ENCODE results near the gene SLC4A7. TPM values are rescaled to one million over a fixed set of nuclear protein-coding genes. Genes with fewer than 3 reads are reported as not detected.

SLC4A7 gene
- total and polyA plus RNA-seq, 2 donors (not counting 1 experiment from before 2014, with no cell fraction given), result 9.4 to 46.9 TPM

GRCh38 chr3:27501759-27502158, 17.6 kb upstream of the SLC4A7 start:
- H4K20me1 ChIP-seq (ENCODE audit: control insufficient read depth, insufficient read depth, low read length, poor library complexity, severe bottlenecking), result no peaks in the 10 kb centered on the region
- H3K27me3 Mint-ChIP-seq, result no peaks in the 10 kb centered on the region
- WGBS (ENCODE audit: insufficient coverage), result 86% methylated on average over 1 of the region's 3 CpGs
- H3K4me1 ChIP-seq (ENCODE audit: control insufficient read depth in 2 of 2, insufficient read depth in 2 of 2, low read length in 2 of 2), result no peaks in the 10 kb centered on the region
- no peak overlapping the region for H3K4me3 ChIP-seq (ENCODE audit: control extremely low read depth in 1 of 5, extremely low read depth in 1 of 5, insufficient read depth in 1 of 5, low read depth in 2 of 5, low read length in 4 of 5)
- H3K4me2 ChIP-seq (replicated peaks; ENCODE audit: low read depth, low read length, poor library complexity, severe bottlenecking), result no peak overlapping the region
- POLR2A ChIA-PET, result interaction anchor here (0.7 kb wide), 1 partner anchor 18 kb away, joined by 4 read pairs; no protein-coding TSS in a partner anchor
- H3K9ac ChIP-seq (ENCODE audit: low read length), result no peak overlapping the region
- H3K9me3 Mint-ChIP-seq (ENCODE audit: insufficient read depth), result no peaks in the 10 kb centered on the region
- no peaks in the 10 kb centered on the region for H3K36me3 ChIP-seq (replicated peaks in 1 of 2; ENCODE audit: control extremely low read depth in 1 of 2, control insufficient read depth in 1 of 2, extremely low read depth in 1 of 2, insufficient read depth in 2 of 2, low read length in 1 of 2)
- no peak overlapping the region for H3K4me3 Mint-ChIP-seq
- H3K27me3 ChIP-seq (replicated peaks in 1 of 4; ENCODE audit: control extremely low read depth in 1 of 4, control insufficient read depth in 3 of 4, insufficient read depth in 4 of 4, low read length in 3 of 4), result no peaks in the 10 kb centered on the region
- no peaks in the 10 kb centered on the region for H3K9me3 ChIP-seq (ENCODE audit: control extremely low read depth in 1 of 3, control insufficient read depth in 2 of 3, insufficient read depth in 1 of 3, low read length in 2 of 3)
- intact Hi-C loops (cut with micrococcal nuclease), result no loop called here
- no peaks in the 10 kb centered on the region for H3K4me1 Mint-ChIP-seq
- no peak overlapping the region for H3K27ac ChIP-seq (ENCODE audit: low read length in 2 of 2)
- CTCF ChIA-PET, result no interaction called here
- no peak for ATAC-seq (ENCODE audit: low read depth)
- H3K27ac Mint-ChIP-seq, result no peak overlapping the region
- no peak overlapping the region for H2AFZ ChIP-seq (ENCODE audit: insufficient read depth, low read depth, low read length, poor library complexity, severe bottlenecking)
- no peak for TF ChIP-seq CTCF (IDR thresholded peaks at IDR 0.05)
- no peak for TF ChIP-seq EZH2 (IDR thresholded peaks at IDR 0.05; ENCODE audit: borderline replicate concordance, insufficient read depth, low read depth, low read length, poor library complexity, severe bottlenecking)
- H3K79me2 ChIP-seq (ENCODE audit: control insufficient read depth, insufficient read depth, low read length), result no peaks in the 10 kb centered on the region
- no peak for DNase-seq

- Histone ChIP-seq H3K36me3 (replicated peaks in 1 of 2; ENCODE audit: control extremely low read depth in 1 of 2, control insufficient read depth in 1 of 2, extremely low read depth in 1 of 2, insufficient read depth in 2 of 2, low read length in 1 of 2) (no peaks in the 10 kb centered on the region), H3K4me3 (ENCODE audit: control extremely low read depth in 1 of 5, extremely low read depth in 1 of 5, insufficient read depth in 1 of 5, low read depth in 2 of 5, low read length in 4 of 5) (no peak overlapping the region), H3K9me3 (ENCODE audit: control extremely low read depth in 1 of 3, control insufficient read depth in 2 of 3, insufficient read depth in 1 of 3, low read length in 2 of 3) (no peaks in the 10 kb centered on the region), H3K4me1 (ENCODE audit: control insufficient read depth in 2 of 2, insufficient read depth in 2 of 2, low read length in 2 of 2) (no peaks in the 10 kb centered on the region), H3K4me2 (replicated peaks; ENCODE audit: low read depth, low read length, poor library complexity, severe bottlenecking) (no peak overlapping the region), H4K20me1 (ENCODE audit: control insufficient read depth, insufficient read depth, low read length, poor library complexity, severe bottlenecking) (no peaks in the 10 kb centered on the region), H3K27ac (ENCODE audit: low read length in 2 of 2) (no peak overlapping the region), H3K27me3 (replicated peaks in 1 of 4; ENCODE audit: control extremely low read depth in 1 of 4, control insufficient read depth in 3 of 4, insufficient read depth in 4 of 4, low read length in 3 of 4) (no peaks in the 10 kb centered on the region), H3K79me2 (ENCODE audit: control insufficient read depth, insufficient read depth, low read length) (no peaks in the 10 kb centered on the region), H3K9ac (ENCODE audit: low read length) (no peak overlapping the region), H2AFZ (ENCODE audit: insufficient read depth, low read depth, low read length, poor library complexity, severe bottlenecking) (no peak overlapping the region)
- Mint-ChIP-seq H3K4me3 (no peak overlapping the region), H3K27me3 (no peaks in the 10 kb centered on the region), H3K27ac (no peak overlapping the region), H3K4me1 (no peaks in the 10 kb centered on the region), H3K9me3 (ENCODE audit: insufficient read depth) (no peaks in the 10 kb centered on the region)
- ATAC-seq (ENCODE audit: low read depth), result no peak
- ChIA-PET POLR2A (no interaction called here), CTCF (no interaction called here)
- intact Hi-C loops (cut with micrococcal nuclease), result no loop called here
- no peak for DNase-seq
- TF ChIP-seq CTCF (IDR thresholded peaks at IDR 0.05) (no peak), EZH2 (IDR thresholded peaks at IDR 0.05; ENCODE audit: borderline replicate concordance, insufficient read depth, low read depth, low read length, poor library complexity, severe bottlenecking) (no peak)
These were observed 16.8 kb upstream of the SLC4A7 start for GRCh38 chr3:27500986-27501385.
